K562 (cell line): ENCODE data around the gene CLCN2. TPM values are rescaled to one million over a fixed set of nuclear protein-coding genes. Genes with fewer than 3 reads are reported as not detected.

ENCODE experiments used
- ARID2 ChIP-seq: fragments of 450-650 bp; IDR thresholded peaks from 2 replicates; pipeline ENCODE4 v1.6.1; 2017; ENCODE audit warnings: antibody characterized with exemption, mild to moderate bottlenecking
- BCL6 ChIP-seq: fragments of 250-450 bp; sonication (Bioruptor Pico); IDR thresholded peaks from 2 replicates; pipeline ENCODE4 v1.4.0; 2020
- BRF1 ChIP-seq: IDR thresholded peaks from 3 replicates; pipeline ENCODE4 v1.6.1; 2011; ENCODE audit warnings: borderline replicate concordance, mild to moderate bottlenecking; ENCODE audit not compliant: insufficient read length; ENCODE audit errors: extremely low read depth
- CBX8 ChIP-seq: fragments of 200-600 bp; sonication (generic); IDR thresholded peaks from 2 replicates; pipeline ENCODE4 v1.6.1; 2012; ENCODE audit warnings: borderline replicate concordance, mixed run types, low read depth, mild to moderate bottlenecking, moderate library complexity, mixed read lengths, low read length, control low read depth, inconsistent platforms; ENCODE audit not compliant: poor library complexity, severe bottlenecking; ENCODE audit errors: extremely low read depth
- CSDE1 ChIP-seq, 2 experiments: fragments of 450-650 bp; IDR thresholded peaks; 2 replicates each; pipeline ENCODE4 v1.6.1; 2016; ENCODE audit warnings: mild to moderate bottlenecking in 1 of 2
- EHMT2 ChIP-seq: fragments of 450-650 bp; IDR thresholded peaks from 2 replicates; pipeline ENCODE4 v1.6.1; 2018; ENCODE audit warnings: antibody characterized with exemption
- ELK3 ChIP-seq: fragments of 450-650 bp; formaldehyde crosslinking; IDR thresholded peaks from 2 replicates; pipeline ENCODE4 v1.4.0; 2020; ENCODE audit warnings: mild to moderate bottlenecking
- HMG20B ChIP-seq: fragments of 250-450 bp; sonication (Bioruptor Pico); IDR thresholded peaks from 2 replicates; pipeline ENCODE4 v1.5.0; 2021; ENCODE audit warnings: mild to moderate bottlenecking
- HMGN3 ChIP-seq: IDR thresholded peaks from 2 replicates; pipeline ENCODE4 v1.6.1; 2011; ENCODE audit warnings: borderline replicate concordance, low read depth, mild to moderate bottlenecking, mixed read lengths, low read length; ENCODE audit not compliant: insufficient read length; ENCODE audit errors: extremely low read depth
- MLX ChIP-seq, 2 experiments: fragments of 450-650 bp in 1 of 2; sonication (generic) in 1 of 2; formaldehyde crosslinking; conservative IDR thresholded peaks; 2 replicates each; pipeline versions ENCODE4 v1.4.0 to v1.8.1; 2020 to 2022; ENCODE audit warnings: mild to moderate bottlenecking in 1 of 2, missing genetic modification reagents in 1 of 2
- POLR2G ChIP-seq: fragments of 200-400 bp; formaldehyde crosslinking; IDR thresholded peaks from 2 replicates; pipeline ENCODE4 v1.6.1; 2017; ENCODE audit warnings: low read depth, mild to moderate bottlenecking, antibody characterized with exemption, low read length, moderate library complexity
- RBM15 ChIP-seq: fragments of 200-400 bp; formaldehyde crosslinking; IDR thresholded peaks from 2 replicates; pipeline ENCODE4 v1.6.1; 2018; ENCODE audit warnings: mild to moderate bottlenecking, low read length, moderate library complexity; ENCODE audit not compliant: insufficient read depth
- TCF15 ChIP-seq: fragments of 250-450 bp; sonication (Bioruptor Pico); IDR thresholded peaks from 2 replicates; pipeline ENCODE4 v1.8.0; 2022; ENCODE audit warnings: moderate library complexity, mild to moderate bottlenecking, inconsistent platforms
- ZNF174 ChIP-seq: fragments of 250-450 bp; sonication (Bioruptor Pico); IDR thresholded peaks from 2 replicates; pipeline ENCODE4 v1.4.0; 2020; ENCODE audit warnings: mild to moderate bottlenecking
- ZNF586 ChIP-seq: fragments of 450-650 bp; formaldehyde crosslinking; conservative IDR thresholded peaks from 2 replicates; pipeline ENCODE4 v1.4.0; 2020; ENCODE audit warnings: mild to moderate bottlenecking, moderate library complexity
- polyA plus RNA-seq, 8 experiments: library from polyadenylated mRNA; depleted of rRNA in 4 of 8; stranded (reverse) in 5 of 8; unstranded in 3 of 8; fragments of >200 nt; fragmentation: Nextera tagmentation in 2 of 8; fragmentation: Illumina TruSeq in 1 of 8; extraction: Ambion mirVana in 2 of 8; extraction: Trizol in 1 of 8; gene quantifications; 2 replicates each; pipeline versions ENCODE4 v1.2.1 to v1.2.3, GENCODE V29; 2011 to 2014; ENCODE audit warnings: inconsistent platforms in 1 of 8, missing spikeins in 1 of 8
- total RNA-seq, 7 experiments: library from RNA; depleted of rRNA in 6 of 7; stranded (reverse); fragments of >200 nt in 6 of 7; fragmentation: Illumina TruSeq in 2 of 7; extraction: Trizol in 2 of 7; gene quantifications; 2 replicates each; pipeline versions ENCODE4 v1.2.1 to v1.2.3, GENCODE V29; 2011 to 2021; ENCODE audit warnings: low replicate concordance in 1 of 7
- TF ChIP-seq, protein P1 (sequence below): fragments of 200-400 bp; formaldehyde crosslinking; IDR thresholded peaks from 2 replicates; pipeline ENCODE4 v1.6.1; 2017; ENCODE audit warnings: mild to moderate bottlenecking, low read depth, low read length, moderate library complexity
- TF ChIP-seq, protein P2 (sequence below), 2 experiments: fragments of 450-650 bp in 1 of 2; sonication (generic) in 1 of 2; formaldehyde crosslinking in 1 of 2; IDR thresholded peaks in 1 of 2; conservative IDR thresholded peaks in 1 of 2; 2 replicates each; pipeline versions ENCODE4 v1.6.1 to v1.8.1; 2016 to 2023; ENCODE audit warnings: mild to moderate bottlenecking in 2 of 2, moderate library complexity in 2 of 2, inconsistent platforms in 1 of 2, missing genetic modification reagents in 1 of 2
- TF ChIP-seq, protein P3 (sequence below): fragments of 450-650 bp; IDR thresholded peaks from 2 replicates; pipeline ENCODE4 v1.6.1; 2017; ENCODE audit warnings: antibody characterized with exemption, mild to moderate bottlenecking

Gene CLCN2
- total and polyA plus RNA-seq, 9 of the 15 experiments (the other 6 are each of a cell fraction or from before 2014, with no cell fraction given) = 0.10 to 14.0 (median 6.9) TPM

DNA sequence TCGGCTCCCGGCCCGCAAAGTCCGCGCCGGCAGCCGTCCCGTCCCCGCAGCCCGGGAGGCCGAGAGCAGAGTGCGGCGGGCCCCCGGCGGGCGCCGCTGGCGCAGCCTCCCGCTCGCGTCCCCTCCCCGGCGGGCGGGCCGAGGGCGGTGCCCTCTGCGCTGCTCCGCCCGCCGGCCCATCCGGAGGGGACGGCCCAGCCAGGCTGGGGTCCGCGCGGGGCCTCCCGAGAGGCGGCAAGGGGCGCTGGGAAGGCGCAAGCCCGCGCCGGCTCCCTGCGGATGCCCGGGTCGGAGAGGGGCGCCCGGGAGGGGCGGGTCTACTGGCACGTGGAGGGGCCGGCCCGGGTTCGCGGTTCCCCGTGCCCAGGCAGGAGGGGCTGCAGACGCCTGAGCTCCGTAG, at the start of gene CLCN2, which contains the start of gene POLR2H (continued):
- TF ChIP-seq, protein P1, sequence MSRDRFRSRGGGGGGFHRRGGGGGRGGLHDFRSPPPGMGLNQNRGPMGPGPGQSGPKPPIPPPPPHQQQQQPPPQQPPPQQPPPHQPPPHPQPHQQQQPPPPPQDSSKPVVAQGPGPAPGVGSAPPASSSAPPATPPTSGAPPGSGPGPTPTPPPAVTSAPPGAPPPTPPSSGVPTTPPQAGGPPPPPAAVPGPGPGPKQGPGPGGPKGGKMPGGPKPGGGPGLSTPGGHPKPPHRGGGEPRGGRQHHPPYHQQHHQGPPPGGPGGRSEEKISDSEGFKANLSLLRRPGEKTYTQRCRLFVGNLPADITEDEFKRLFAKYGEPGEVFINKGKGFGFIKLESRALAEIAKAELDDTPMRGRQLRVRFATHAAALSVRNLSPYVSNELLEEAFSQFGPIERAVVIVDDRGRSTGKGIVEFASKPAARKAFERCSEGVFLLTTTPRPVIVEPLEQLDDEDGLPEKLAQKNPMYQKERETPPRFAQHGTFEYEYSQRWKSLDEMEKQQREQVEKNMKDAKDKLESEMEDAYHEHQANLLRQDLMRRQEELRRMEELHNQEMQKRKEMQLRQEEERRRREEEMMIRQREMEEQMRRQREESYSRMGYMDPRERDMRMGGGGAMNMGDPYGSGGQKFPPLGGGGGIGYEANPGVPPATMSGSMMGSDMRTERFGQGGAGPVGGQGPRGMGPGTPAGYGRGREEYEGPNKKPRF = no peak
- TF ChIP-seq CSDE1 (IDR thresholded peaks at IDR 0.05) (no peak), ZNF586 (CRISPR knock-in tag) (no peak), TCF15 (0 out of 2 replicates have a peak, but pooled peaks have one; percentile 19), ZNF174 (CRISPR knock-in tag) (no peak), BRF1 (no peak), HMGN3 (peak; percentile 69), ARID2 (no peak), ELK3 (no peak), CBX8 (no peak), BCL6 (no peak), RBM15 (no peak), EHMT2 (no peak), HMG20B (CRISPR knock-in tag) (no peak), POLR2G (peak; percentile 79), MLX (CRISPR knock-in tag; conservative IDR thresholded peaks at IDR 0.05) (no peak)
- TF ChIP-seq, protein P2, sequence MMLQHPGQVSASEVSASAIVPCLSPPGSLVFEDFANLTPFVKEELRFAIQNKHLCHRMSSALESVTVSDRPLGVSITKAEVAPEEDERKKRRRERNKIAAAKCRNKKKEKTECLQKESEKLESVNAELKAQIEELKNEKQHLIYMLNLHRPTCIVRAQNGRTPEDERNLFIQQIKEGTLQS (IDR thresholded peaks at IDR 0.05) = no peak
- TF ChIP-seq, protein P2 (CRISPR knock-in tag; conservative IDR thresholded peaks at IDR 0.05) = no peak
- TF ChIP-seq, protein P3, sequence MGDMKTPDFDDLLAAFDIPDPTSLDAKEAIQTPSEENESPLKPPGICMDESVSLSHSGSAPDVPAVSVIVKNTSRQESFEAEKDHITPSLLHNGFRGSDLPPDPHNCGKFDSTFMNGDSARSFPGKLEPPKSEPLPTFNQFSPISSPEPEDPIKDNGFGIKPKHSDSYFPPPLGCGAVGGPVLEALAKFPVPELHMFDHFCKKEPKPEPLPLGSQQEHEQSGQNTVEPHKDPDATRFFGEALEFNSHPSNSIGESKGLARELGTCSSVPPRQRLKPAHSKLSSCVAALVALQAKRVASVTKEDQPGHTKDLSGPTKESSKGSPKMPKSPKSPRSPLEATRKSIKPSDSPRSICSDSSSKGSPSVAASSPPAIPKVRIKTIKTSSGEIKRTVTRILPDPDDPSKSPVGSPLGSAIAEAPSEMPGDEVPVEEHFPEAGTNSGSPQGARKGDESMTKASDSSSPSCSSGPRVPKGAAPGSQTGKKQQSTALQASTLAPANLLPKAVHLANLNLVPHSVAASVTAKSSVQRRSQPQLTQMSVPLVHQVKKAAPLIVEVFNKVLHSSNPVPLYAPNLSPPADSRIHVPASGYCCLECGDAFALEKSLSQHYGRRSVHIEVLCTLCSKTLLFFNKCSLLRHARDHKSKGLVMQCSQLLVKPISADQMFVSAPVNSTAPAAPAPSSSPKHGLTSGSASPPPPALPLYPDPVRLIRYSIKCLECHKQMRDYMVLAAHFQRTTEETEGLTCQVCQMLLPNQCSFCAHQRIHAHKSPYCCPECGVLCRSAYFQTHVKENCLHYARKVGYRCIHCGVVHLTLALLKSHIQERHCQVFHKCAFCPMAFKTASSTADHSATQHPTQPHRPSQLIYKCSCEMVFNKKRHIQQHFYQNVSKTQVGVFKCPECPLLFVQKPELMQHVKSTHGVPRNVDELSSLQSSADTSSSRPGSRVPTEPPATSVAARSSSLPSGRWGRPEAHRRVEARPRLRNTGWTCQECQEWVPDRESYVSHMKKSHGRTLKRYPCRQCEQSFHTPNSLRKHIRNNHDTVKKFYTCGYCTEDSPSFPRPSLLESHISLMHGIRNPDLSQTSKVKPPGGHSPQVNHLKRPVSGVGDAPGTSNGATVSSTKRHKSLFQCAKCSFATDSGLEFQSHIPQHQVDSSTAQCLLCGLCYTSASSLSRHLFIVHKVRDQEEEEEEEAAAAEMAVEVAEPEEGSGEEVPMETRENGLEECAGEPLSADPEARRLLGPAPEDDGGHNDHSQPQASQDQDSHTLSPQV = peak; percentile 51; the same call in 1 of the 2 replicates
